OCI-LY7 (cell line): ENCODE results near the gene VCL. TPM values are rescaled to one million over a fixed set of nuclear protein-coding genes. Genes with fewer than 3 reads are reported as not detected.

Source experiments
- BruUV-seq: library from RNA; stranded (reverse); fragments of 400-500 nt; replicated peaks from 2 replicates; lab custom pipeline; 2021; lab: Mats Ljungman, UMichigan
- CTCF ChIA-PET: fragments of 300-600 bp; sonication (Branson Sonifier 250); formaldehyde crosslinking; loops from one replicate; lab custom pipeline; 2022; ENCODE audit warnings: antibody characterized with exemption; ENCODE audit not compliant: unreplicated experiment; lab: Charles Lee
- POLR2A ChIA-PET: fragments of 300-600 bp; sonication (Branson Sonifier 250); formaldehyde crosslinking; loops from one replicate; lab custom pipeline; 2022; ENCODE audit warnings: antibody characterized with exemption; lab: Charles Lee
- DNase-seq: peaks from one replicate; pipeline ENCODE4 v3.0.0-alpha.2; 2015; ENCODE audit warnings: low spot score
- H2AFZ ChIP-seq: fragments of 200-600 bp; sonication (generic), shearing (Covaris generic); 2 replicates; pipeline ENCODE4 v1.6.1; 2014; ENCODE audit warnings: mild to moderate bottlenecking, antibody characterized with exemption, low read length, moderate library complexity
- H3K27ac ChIP-seq: fragments of 200-600 bp; sonication (generic); 2 replicates; pipeline ENCODE4 v1.5.1; 2014; ENCODE audit warnings: mixed run types, low read depth, mild to moderate bottlenecking, moderate library complexity, low read length, inconsistent platforms; ENCODE audit not compliant: poor library complexity, severe bottlenecking
- H3K36me3 ChIP-seq: fragments of 200-600 bp; sonication (generic); 2 replicates; pipeline ENCODE4 v1.6.1; 2014; ENCODE audit warnings: mild to moderate bottlenecking, antibody characterized with exemption, low read length, moderate library complexity, mixed read lengths; ENCODE audit not compliant: insufficient read depth
- H3K4me1 ChIP-seq: fragments of 200-600 bp; sonication (generic); 2 replicates; pipeline ENCODE4 v1.5.1; 2014; ENCODE audit warnings: mild to moderate bottlenecking, low read length; ENCODE audit not compliant: insufficient read depth, poor library complexity, severe bottlenecking
- H3K4me2 ChIP-seq: fragments of 200-600 bp; sonication (generic); 2 replicates; pipeline ENCODE4 v1.6.1; 2014; ENCODE audit warnings: mild to moderate bottlenecking, low read length
- H3K4me3 ChIP-seq: fragments of 200-600 bp; sonication (generic); 2 replicates; pipeline ENCODE4 v1.5.1; 2014; ENCODE audit warnings: mild to moderate bottlenecking, low read depth, low read length; ENCODE audit not compliant: poor library complexity, severe bottlenecking
- H3K79me2 ChIP-seq: fragments of 200-600 bp; sonication (generic); 2 replicates; pipeline ENCODE4 v1.6.1; 2016; ENCODE audit warnings: low read depth, mild to moderate bottlenecking, low read length, moderate library complexity, mixed read lengths; ENCODE audit not compliant: insufficient read depth
- H3K9me2 ChIP-seq: fragments of 200-600 bp; sonication (generic); 2 replicates; pipeline ENCODE4 v1.6.1; 2016; ENCODE audit warnings: mild to moderate bottlenecking, low read length, mixed read lengths; ENCODE audit not compliant: insufficient read depth
- H3K9me3 ChIP-seq: fragments of 200-600 bp; sonication (generic); 2 replicates; pipeline ENCODE4 v1.6.1; 2014; ENCODE audit warnings: mild to moderate bottlenecking, mixed run types, low read length, mixed read lengths
- H4K20me1 ChIP-seq: fragments of 200-600 bp; sonication (generic); 2 replicates; pipeline ENCODE4 v1.6.1; 2014; ENCODE audit warnings: mild to moderate bottlenecking, antibody characterized with exemption, low read length, moderate library complexity, mixed read lengths; ENCODE audit not compliant: insufficient read depth
- CTCF ChIP-seq: fragments of 200-600 bp; sonication (generic); conservative IDR thresholded peaks from 2 replicates; pipeline ENCODE4 v1.5.1; 2014; ENCODE audit warnings: mild to moderate bottlenecking, antibody characterized with exemption, low read length, moderate library complexity, mixed read lengths
- EZH2phosphoT487 ChIP-seq: fragments of 200-600 bp; sonication (generic); IDR thresholded peaks from 2 replicates; pipeline ENCODE4 v1.6.1; 2018; ENCODE audit warnings: low read depth, borderline replicate concordance, mild to moderate bottlenecking, mixed run types, antibody characterized with exemption, low read length, moderate library complexity, mixed read lengths
- intact Hi-C: fragments of 100-400 bp; cut with micrococcal nuclease; formaldehyde crosslinking; loops from one replicate; pipeline ENCODE4 v1.10.0; 2022; ENCODE audit not compliant: unreplicated experiment
- total RNA-seq, 2 experiments: library from RNA; depleted of rRNA in 1 of 2; stranded (reverse); fragments of >200 nt in 1 of 2; shearing (Covaris generic) in 1 of 2; gene quantifications; 2 replicates each; pipeline ENCODE4 v1.2.3, GENCODE V29; 2014 to 2022

Gene VCL
- total RNA-seq, 2 experiments from 2014 or later = 19.1 to 55.5 TPM

DNA sequence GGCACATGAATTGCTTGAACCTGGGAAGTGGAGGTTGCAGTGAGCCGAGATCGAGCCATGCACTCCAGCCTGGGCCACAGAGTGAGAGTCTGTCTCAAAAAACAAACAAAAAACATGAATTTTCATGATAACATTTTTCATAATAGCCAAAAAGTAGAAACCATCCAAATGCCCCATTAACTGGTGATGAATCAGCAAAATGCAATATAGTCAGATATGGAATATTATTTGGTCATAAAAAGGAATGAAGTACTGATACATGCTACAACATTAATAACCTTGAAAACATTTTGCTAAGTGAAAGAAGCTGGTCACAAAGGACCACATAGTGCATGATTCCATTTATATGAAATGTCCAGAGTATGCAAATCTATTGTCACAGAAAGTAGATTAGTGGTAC, 24.5 kb upstream of the VCL start:
- Histone ChIP-seq H3K9me2 (no peaks in the 10 kb centered on the region), H3K36me3 (no peaks in the 10 kb centered on the region), H3K9me3 (no peaks in the 10 kb centered on the region), H3K79me2 (no peaks in the 10 kb centered on the region), H2AFZ (no peak overlapping the region), H3K27ac (no peak overlapping the region), H3K4me3 (no peak overlapping the region), H3K4me2 (no peak overlapping the region), H4K20me1 (no peaks in the 10 kb centered on the region), H3K4me1 (peaks cover 6% of the 10 kb centered on the region)
- CTCF ChIA-PET = no interaction called here
- no peak for DNase-seq
- intact Hi-C loops = no loop called here
- POLR2A ChIA-PET = no interaction called here
- no TSS peak for BruUV-seq
- TF ChIP-seq CTCF (no peak), EZH2phosphoT487 (no peak)

GRCh38 chr10:73974309-73974946, 23.5 kb upstream of the VCL start:
- intact Hi-C loops = no loop called here
- no peak for TF ChIP-seq CTCF
- no peak for TF ChIP-seq EZH2phosphoT487
- peak overlapping the region; percentile 71 for H2AFZ ChIP-seq
- no peaks in the 10 kb centered on the region for H4K20me1 ChIP-seq
- H3K9me3 ChIP-seq = no peaks in the 10 kb centered on the region
- H3K36me3 ChIP-seq = no peaks in the 10 kb centered on the region
- no peaks in the 10 kb centered on the region for H3K9me2 ChIP-seq
- peaks cover 13% of the 10 kb centered on the region for H3K4me1 ChIP-seq
- no peak overlapping the region for H3K4me3 ChIP-seq
- no TSS peak for BruUV-seq
- no peak overlapping the region for H3K27ac ChIP-seq
- no peak overlapping the region for H3K4me2 ChIP-seq
- ChIA-PET CTCF (no interaction called here), POLR2A (interaction anchor here (0.9 to 1.0 kb wide), 3 partner anchors 9 to 38 kb away, joined by 3 to 7 read pairs (median 4); no protein-coding TSS in a partner anchor)
- no peaks in the 10 kb centered on the region for H3K79me2 ChIP-seq
- DNase-seq = no peak

DNA sequence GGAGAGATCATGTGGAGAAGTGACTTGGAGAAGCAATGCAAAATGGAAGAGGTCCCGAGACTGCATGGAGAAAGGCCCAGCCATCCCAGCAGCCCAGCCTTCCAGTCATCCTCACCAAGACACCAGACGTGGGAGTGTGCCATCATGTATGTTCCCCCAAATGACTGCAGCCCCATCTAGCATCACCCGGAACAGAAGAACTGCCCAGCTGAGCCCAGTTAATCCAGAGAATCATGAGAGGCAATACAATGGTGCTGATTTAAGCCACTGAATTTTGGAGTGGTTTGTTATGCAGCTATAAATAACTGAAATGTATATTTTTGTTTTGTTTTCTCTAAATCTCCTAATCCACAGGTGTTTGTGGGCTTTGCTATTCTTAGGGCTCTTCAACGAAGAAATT, 22.5 kb upstream of the VCL start:
- no peak for DNase-seq
- Histone ChIP-seq H3K9me2 (no peaks in the 10 kb centered on the region), H3K4me2 (no peak overlapping the region), H2AFZ (0 out of 2 replicates have a peak overlapping the region, but pooled peaks have one; percentile 71), H3K36me3 (no peaks in the 10 kb centered on the region), H3K27ac (no peak overlapping the region), H3K4me3 (no peak overlapping the region), H3K79me2 (no peaks in the 10 kb centered on the region), H3K9me3 (no peaks in the 10 kb centered on the region), H3K4me1 (peaks cover 20% of the 10 kb centered on the region), H4K20me1 (no peaks in the 10 kb centered on the region)
- ChIA-PET POLR2A (no interaction called here), CTCF (no interaction called here)
- intact Hi-C loops = no loop called here
- TF ChIP-seq CTCF (no peak), EZH2phosphoT487 (no peak)
- BruUV-seq = no TSS peak
